Tibial artery (tissue), 4 donors: ENCODE results near the gene KDM3B.

ENCODE experiments used
- DNase-seq, 2 donors: peaks; one replicate each; pipeline ENCODE4 v3.0.0-alpha.2; 2019
- H3K27ac ChIP-seq, 2 donors: fragments of 200-600 bp; sonication (generic) in 1 of 2; 1 replicate in 1 of 2; 2 replicates in 1 of 2; pipeline ENCODE4 v1.5.1; 2018 to 2019; ENCODE audit warnings: mild to moderate bottlenecking in 1 of 2
- H3K27me3 ChIP-seq, 2 donors: fragments of 200-600 bp; sonication (generic) in 1 of 2; one replicate each; pipeline versions ENCODE4 v1.5.1 to v1.6.0; 2016 to 2019
- H3K36me3 ChIP-seq, 3 donors: fragments of 200-600 bp; sonication (generic) in 2 of 3; one replicate each; pipeline ENCODE4 v1.5.1; 2016 to 2019; ENCODE audit warnings: mild to moderate bottlenecking in 2 of 3
- H3K4me1 ChIP-seq, 4 donors: fragments of 200-600 bp; sonication (generic) in 2 of 4; 1 replicate in 3 of 4; 2 replicates in 1 of 4; pipeline ENCODE4 v1.5.1; 2016 to 2019
- H3K4me3 ChIP-seq, 2 donors: fragments of 200-600 bp; sonication (generic) in 1 of 2; 1 replicate in 1 of 2; 2 replicates in 1 of 2; pipeline ENCODE4 v1.5.1; 2018 to 2019; ENCODE audit warnings: mild to moderate bottlenecking in 2 of 2
- H3K9me3 ChIP-seq, 3 donors: fragments of 200-600 bp; sonication (generic) in 1 of 3; one replicate each; pipeline ENCODE4 v1.5.1; 2016 to 2019
- CTCF ChIP-seq, 2 experiments: fragments of 200-600 bp in 1 of 2; fragments of 450-650 bp in 1 of 2; IDR thresholded peaks; one replicate each; pipeline ENCODE4 v1.5.1; 2017 to 2019; ENCODE audit warnings: antibody characterized with exemption in 2 of 2, mild to moderate bottlenecking in 1 of 2, moderate library complexity in 1 of 2
- intact Hi-C: fragments of 100-400 bp; cut with DNase I; formaldehyde crosslinking; loops from one replicate; pipeline ENCODE4 v1.15.0; 2023; ENCODE audit warnings: low total_unique reads

The KDM3B gene

GRCh38 chr5:138354926-138355378 is 2.5 kb downstream of the KDM3B start:
- Histone ChIP-seq H3K36me3 (no peaks in the 10 kb centered on the region), H3K9me3 (no peaks in the 10 kb centered on the region), H3K4me3 (peak overlapping the region in 1 of 2 donors; percentile 89), H3K27ac (peak overlapping the region in 1 of 2 donors; percentile 39), H3K27me3 (no peaks in the 10 kb centered on the region), H3K4me1 (peaks cover 0 to 62% (median 28%) of the 10 kb centered on the region in 4 donors)
- TF ChIP-seq CTCF (IDR thresholded peaks at IDR 0.05): no peak
- DNase-seq: no peak
- intact Hi-C loops: no loop called here

- TF ChIP-seq CTCF (IDR thresholded peaks at IDR 0.05): no peak
- no peak for DNase-seq
- Histone ChIP-seq H3K4me3 (no peak overlapping the region), H3K9me3 (no peaks in the 10 kb centered on the region), H3K27ac (no peak overlapping the region), H3K27me3 (no peaks in the 10 kb centered on the region), H3K36me3 (no peaks in the 10 kb centered on the region), H3K4me1 (peaks cover 0 to 46% (median 27%) of the 10 kb centered on the region in 4 donors)
- intact Hi-C loops: no loop called here
These were observed 7.1 kb downstream of the KDM3B start for GRCh38 chr5:138359621-138360020.

GRCh38 chr5:138360941-138361452 is 8.5 kb downstream of the KDM3B start:
- Histone ChIP-seq H3K36me3 (no peaks in the 10 kb centered on the region), H3K4me1 (peaks cover 0 to 35% (median 19%) of the 10 kb centered on the region in 4 donors), H3K9me3 (no peaks in the 10 kb centered on the region), H3K4me3 (no peak overlapping the region), H3K27me3 (no peaks in the 10 kb centered on the region), H3K27ac (no peak overlapping the region)
- DNase-seq: no peak
- TF ChIP-seq CTCF (IDR thresholded peaks at IDR 0.05): no peak
- intact Hi-C loops: no loop called here

GRCh38 chr5:138364576-138364975 is 12.1 kb downstream of the KDM3B start:
- DNase-seq: no peak
- H3K36me3 ChIP-seq: no peaks in the 10 kb centered on the region
- TF ChIP-seq CTCF (IDR thresholded peaks at IDR 0.05): no peak
- intact Hi-C loops: no loop called here
- H3K27me3 ChIP-seq: no peaks in the 10 kb centered on the region
- H3K4me3 ChIP-seq: no peak overlapping the region
- no peak overlapping the region for H3K27ac ChIP-seq
- peaks cover 0 to 51% (median 29%) of the 10 kb centered on the region in 4 donors for H3K4me1 ChIP-seq
- H3K9me3 ChIP-seq: no peaks in the 10 kb centered on the region

GRCh38 chr5:138366632-138367382 is 14.3 kb downstream of the KDM3B start:
- no peak for TF ChIP-seq CTCF (IDR thresholded peaks at IDR 0.05)
- Histone ChIP-seq H3K4me3 (no peak overlapping the region), H3K9me3 (no peaks in the 10 kb centered on the region), H3K27ac (no peak overlapping the region), H3K4me1 (peaks cover 0 to 59% (median 37%) of the 10 kb centered on the region in 4 donors), H3K36me3 (no peaks in the 10 kb centered on the region), H3K27me3 (no peaks in the 10 kb centered on the region)
- intact Hi-C loops: no loop called here
- DNase-seq: no peak
